Prostate gland (tissue), 2 donors: ENCODE measurements around the gene SEMA5A. TPM values are rescaled to one million over a fixed set of nuclear protein-coding genes. Genes with fewer than 3 reads are reported as not detected.
A peak's percentile ranks its signal among the peaks of the same experiment; 100 is the strongest.

Experiments
- DNase-seq: peaks from one replicate; pipeline ENCODE4 v3.0.0-alpha.2; 2019; ENCODE audit warnings: low spot score
- H3K27ac ChIP-seq, 2 donors: fragments of 200-600 bp; sonication (generic); 2 replicates each; pipeline ENCODE4 v1.5.1; 2017 to 2019
- H3K27me3 ChIP-seq: fragments of 200-600 bp; sonication (generic); replicated peaks from 2 replicates; pipeline ENCODE4 v1.5.1; 2019; ENCODE audit not compliant: insufficient read depth
- H3K36me3 ChIP-seq, 2 donors: fragments of 200-600 bp; sonication (generic); 1 replicate in 1 of 2; 2 replicates in 1 of 2; pipeline versions ENCODE4 v1.5.1 to v1.8.1; 2017 to 2019
- H3K4me1 ChIP-seq: fragments of 200-600 bp; sonication (generic); replicated peaks from 2 replicates; pipeline ENCODE4 v1.5.1; 2019
- H3K4me3 ChIP-seq, 2 donors: fragments of 200-600 bp; sonication (generic); 2 replicates each; pipeline ENCODE4 v1.5.1; 2017 to 2019
- H3K9me3 ChIP-seq: fragments of 200-600 bp; sonication (generic); 2 replicates; pipeline ENCODE4 v1.5.1; 2017
- POLR2A ChIP-seq: fragments of 450-650 bp; IDR thresholded peaks from one replicate; pipeline ENCODE4 v1.6.1; 2016; ENCODE audit warnings: antibody characterized with exemption, mild to moderate bottlenecking
- POLR2AphosphoS5 ChIP-seq: sonication (generic); formaldehyde crosslinking; IDR thresholded peaks from one replicate; pipeline ENCODE4 v1.6.1; 2017; ENCODE audit warnings: antibody characterized with exemption
- WGBS: methylation state at CpG from one replicate; pipeline ENCODE4 v1.1.5; 2018; 5-methylcytosine and 5-hydroxymethylcytosine counted together
- intact Hi-C: fragments of 100-400 bp; cut with DNase I; formaldehyde crosslinking; loops from one replicate; pipeline ENCODE4 v1.14.2; 2022
- total RNA-seq, 2 donors: library from RNA; depleted of rRNA; stranded (reverse); fragments of >200 nt; gene quantifications; one replicate each; pipeline ENCODE4 v1.1.0, GENCODE V29; 2016
- TF ChIP-seq, protein P1 (sequence below), 4 experiments: fragments of 200-600 bp in 2 of 4; fragments of 450-650 bp in 2 of 4; sonication (generic) in 2 of 4; IDR thresholded peaks; 1 replicate in 3 of 4; 2 replicates in 1 of 4; pipeline ENCODE4 v1.5.1; 2016 to 2019; ENCODE audit warnings: antibody characterized with exemption in 4 of 4, mild to moderate bottlenecking in 2 of 4, moderate library complexity in 2 of 4

SEMA5A gene, protein sequence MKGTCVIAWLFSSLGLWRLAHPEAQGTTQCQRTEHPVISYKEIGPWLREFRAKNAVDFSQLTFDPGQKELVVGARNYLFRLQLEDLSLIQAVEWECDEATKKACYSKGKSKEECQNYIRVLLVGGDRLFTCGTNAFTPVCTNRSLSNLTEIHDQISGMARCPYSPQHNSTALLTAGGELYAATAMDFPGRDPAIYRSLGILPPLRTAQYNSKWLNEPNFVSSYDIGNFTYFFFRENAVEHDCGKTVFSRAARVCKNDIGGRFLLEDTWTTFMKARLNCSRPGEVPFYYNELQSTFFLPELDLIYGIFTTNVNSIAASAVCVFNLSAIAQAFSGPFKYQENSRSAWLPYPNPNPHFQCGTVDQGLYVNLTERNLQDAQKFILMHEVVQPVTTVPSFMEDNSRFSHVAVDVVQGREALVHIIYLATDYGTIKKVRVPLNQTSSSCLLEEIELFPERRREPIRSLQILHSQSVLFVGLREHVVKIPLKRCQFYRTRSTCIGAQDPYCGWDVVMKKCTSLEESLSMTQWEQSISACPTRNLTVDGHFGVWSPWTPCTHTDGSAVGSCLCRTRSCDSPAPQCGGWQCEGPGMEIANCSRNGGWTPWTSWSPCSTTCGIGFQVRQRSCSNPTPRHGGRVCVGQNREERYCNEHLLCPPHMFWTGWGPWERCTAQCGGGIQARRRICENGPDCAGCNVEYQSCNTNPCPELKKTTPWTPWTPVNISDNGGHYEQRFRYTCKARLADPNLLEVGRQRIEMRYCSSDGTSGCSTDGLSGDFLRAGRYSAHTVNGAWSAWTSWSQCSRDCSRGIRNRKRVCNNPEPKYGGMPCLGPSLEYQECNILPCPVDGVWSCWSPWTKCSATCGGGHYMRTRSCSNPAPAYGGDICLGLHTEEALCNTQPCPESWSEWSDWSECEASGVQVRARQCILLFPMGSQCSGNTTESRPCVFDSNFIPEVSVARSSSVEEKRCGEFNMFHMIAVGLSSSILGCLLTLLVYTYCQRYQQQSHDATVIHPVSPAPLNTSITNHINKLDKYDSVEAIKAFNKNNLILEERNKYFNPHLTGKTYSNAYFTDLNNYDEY
- total RNA-seq, result 10 to 100 TPM in 1 of 2 donors, 1 to 10 TPM in 1; 4.5 to 21.7 TPM

DNA sequence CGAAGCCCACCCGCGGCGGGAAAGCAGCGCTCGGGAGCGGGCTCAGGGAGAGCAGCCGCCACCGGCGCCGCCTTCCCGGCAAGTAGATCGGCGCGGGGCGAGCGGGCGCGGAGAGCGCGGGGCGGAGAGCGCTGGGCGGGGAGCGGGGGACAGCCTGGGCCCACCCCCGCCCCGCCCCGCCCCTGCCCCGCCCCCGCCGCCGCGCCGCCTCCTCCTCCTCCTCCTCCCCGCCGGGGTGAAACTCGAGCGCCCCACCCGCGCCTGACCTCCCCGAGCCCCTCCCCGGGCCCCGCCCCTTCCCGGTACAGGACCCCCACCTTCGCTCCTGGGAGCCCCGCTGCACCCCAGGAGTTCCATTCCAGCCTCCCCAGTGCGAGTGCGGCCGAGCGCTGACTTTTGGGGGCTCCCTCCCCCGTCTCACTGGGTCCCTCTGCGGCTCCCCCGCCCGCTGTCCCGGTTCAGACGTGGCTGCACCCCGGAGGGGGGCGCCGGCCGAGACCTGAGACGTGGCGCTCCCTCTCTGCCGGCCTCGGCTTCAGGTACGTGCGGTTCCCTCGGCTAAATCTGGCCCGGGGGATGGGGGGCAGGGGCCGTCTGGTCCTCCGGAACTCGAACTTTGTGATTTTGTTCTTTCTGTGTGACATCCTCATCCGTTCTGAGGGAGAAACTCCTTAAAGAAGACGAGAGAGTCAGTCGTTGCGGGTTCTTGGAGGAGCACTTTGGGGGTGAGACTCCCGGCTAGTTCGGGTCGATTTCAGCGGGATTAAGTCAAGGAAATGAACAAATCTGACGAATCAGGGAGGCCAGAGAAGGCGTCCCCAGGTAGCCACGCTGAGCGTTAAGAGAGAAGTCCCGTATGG is at the start of gene SEMA5A:
Gene SEMA5A, minus strand, starts transcription at position 84 of the 860 bp plus-strand sequence. CDS start 166,129 bp downstream, outside the sequence.
- H3K9me3 ChIP-seq, result no peaks in the 10 kb centered on the region
- peak within 1 kb of the TSS; percentile 67 to 74 for H3K4me3 ChIP-seq
- intact Hi-C loops, result loop anchor here (10.0 kb wide), 5 partner anchors 181 to 1091 kb away; partner anchors contain the start of gene CCT5
- no peaks in the 10 kb centered on the region for H3K4me1 ChIP-seq
- TF ChIP-seq POLR2AphosphoS5 (peak; percentile 31), POLR2A (peak; percentile 79)
- TF ChIP-seq, protein P1, sequence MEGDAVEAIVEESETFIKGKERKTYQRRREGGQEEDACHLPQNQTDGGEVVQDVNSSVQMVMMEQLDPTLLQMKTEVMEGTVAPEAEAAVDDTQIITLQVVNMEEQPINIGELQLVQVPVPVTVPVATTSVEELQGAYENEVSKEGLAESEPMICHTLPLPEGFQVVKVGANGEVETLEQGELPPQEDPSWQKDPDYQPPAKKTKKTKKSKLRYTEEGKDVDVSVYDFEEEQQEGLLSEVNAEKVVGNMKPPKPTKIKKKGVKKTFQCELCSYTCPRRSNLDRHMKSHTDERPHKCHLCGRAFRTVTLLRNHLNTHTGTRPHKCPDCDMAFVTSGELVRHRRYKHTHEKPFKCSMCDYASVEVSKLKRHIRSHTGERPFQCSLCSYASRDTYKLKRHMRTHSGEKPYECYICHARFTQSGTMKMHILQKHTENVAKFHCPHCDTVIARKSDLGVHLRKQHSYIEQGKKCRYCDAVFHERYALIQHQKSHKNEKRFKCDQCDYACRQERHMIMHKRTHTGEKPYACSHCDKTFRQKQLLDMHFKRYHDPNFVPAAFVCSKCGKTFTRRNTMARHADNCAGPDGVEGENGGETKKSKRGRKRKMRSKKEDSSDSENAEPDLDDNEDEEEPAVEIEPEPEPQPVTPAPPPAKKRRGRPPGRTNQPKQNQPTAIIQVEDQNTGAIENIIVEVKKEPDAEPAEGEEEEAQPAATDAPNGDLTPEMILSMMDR (IDR thresholded peaks at IDR 0.05), result no peak
- H3K27ac ChIP-seq, result peak within 1 kb of the TSS; percentile 92 to 94
- peak; percentile 80 for DNase-seq
- WGBS, result 2% methylated on average over 44 of the region's 84 CpGs
- H3K36me3 ChIP-seq, result no peaks in the 10 kb centered on the region
- no peaks in the 10 kb centered on the region for H3K27me3 ChIP-seq

GRCh38 chr5:9594913-9595312 is 49.0 kb upstream of the SEMA5A start:
- DNase-seq, result no peak
- intact Hi-C loops, result no loop called here
- Histone ChIP-seq H3K9me3 (no peaks in the 10 kb centered on the region), H3K27me3 (no peaks in the 10 kb centered on the region), H3K27ac (no peak overlapping the region), H3K4me3 (no peak overlapping the region), H3K4me1 (no peaks in the 10 kb centered on the region), H3K36me3 (no peaks in the 10 kb centered on the region)
- TF ChIP-seq, protein P1 (IDR thresholded peaks at IDR 0.05), result no peak
- TF ChIP-seq POLR2A (no peak), POLR2AphosphoS5 (no peak)

DNA sequence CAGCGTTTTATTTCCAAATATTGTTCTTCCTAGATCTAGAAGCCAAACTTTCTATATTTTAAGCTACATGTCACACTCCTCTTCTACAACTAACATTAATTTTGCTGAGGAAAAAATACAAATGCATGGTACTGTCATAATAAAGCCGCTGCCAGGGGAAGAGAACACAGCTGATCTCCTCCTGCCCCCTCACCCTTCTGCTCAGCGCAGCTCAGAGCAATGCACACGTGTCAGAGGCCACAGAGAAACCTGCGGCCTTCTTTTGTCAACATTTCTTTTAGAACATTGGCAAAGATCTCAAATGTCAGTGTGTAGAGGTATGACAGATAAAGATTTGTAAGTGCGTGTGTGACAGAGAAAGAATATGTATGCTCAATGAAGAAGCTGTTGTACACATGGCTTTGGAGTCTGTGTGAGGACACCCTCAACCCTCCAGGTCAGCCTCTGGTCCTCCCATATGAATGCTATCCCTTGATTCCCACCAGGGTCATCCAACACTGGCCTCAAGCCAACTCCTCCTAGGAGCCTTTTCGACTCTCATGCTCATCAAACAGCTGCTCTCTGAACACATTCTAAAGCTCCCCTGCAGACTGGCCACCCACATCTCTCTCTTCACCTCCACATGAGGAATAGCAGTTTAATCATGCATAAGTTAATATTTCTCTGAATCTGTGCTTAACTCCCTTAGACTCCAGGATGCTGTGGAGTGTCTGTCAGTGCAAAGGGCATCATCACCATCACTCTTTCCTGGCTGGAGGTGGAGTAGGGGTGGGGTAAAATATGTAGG is 43.4 kb upstream of the SEMA5A start:
- Histone ChIP-seq H3K9me3 (no peaks in the 10 kb centered on the region), H3K27ac (no peak overlapping the region), H3K4me3 (no peak overlapping the region), H3K27me3 (no peaks in the 10 kb centered on the region), H3K4me1 (no peaks in the 10 kb centered on the region), H3K36me3 (no peaks in the 10 kb centered on the region)
- TF ChIP-seq, protein P1 (IDR thresholded peaks at IDR 0.05), result no peak
- TF ChIP-seq POLR2A, result no peak
- no peak for TF ChIP-seq POLR2AphosphoS5
- no peak for DNase-seq
- 80% methylated on average over 7 of the region's 7 CpGs for WGBS
- intact Hi-C loops, result no loop called here

- Histone ChIP-seq H3K27ac (no peak overlapping the region), H3K4me3 (no peak overlapping the region), H3K27me3 (no peaks in the 10 kb centered on the region), H3K36me3 (no peaks in the 10 kb centered on the region), H3K9me3 (no peaks in the 10 kb centered on the region), H3K4me1 (no peaks in the 10 kb centered on the region)
- intact Hi-C loops, result no loop called here
- no peak for DNase-seq
- TF ChIP-seq, protein P1 (IDR thresholded peaks at IDR 0.05), result no peak
- TF ChIP-seq POLR2AphosphoS5 (no peak), POLR2A (no peak)
- 66% methylated on average over 6 of the region's 6 CpGs for WGBS
Observed at GRCh38 chr5:9588254-9588653, 42.4 kb upstream of the SEMA5A start.
